ENCODE results near the gene PTPN11.
"Not testable (repeated sequence)": the region's sequence is repeated elsewhere in the genome, so short reads cannot be mapped to it uniquely, and the experiment has no call there.

PTPN11 gene

GRCh38 chr12:112418608-112419296 is at the start of gene PTPN11:
PTPN11 (plus strand) TSS chr12:112418947; CDS start chr12:112419112, 165 bp downstream.
- DNase-seq (ENCODE audit: low spot score): peak; percentile 95

GRCh38 chr12:112370199-112370598 is 48.5 kb upstream of the PTPN11 start:
- DNase-seq (ENCODE audit: low spot score): no peak

- DNase-seq (ENCODE audit: low spot score): no peak
Measured at GRCh38 chr12:112370868-112371510, 47.8 kb upstream of the PTPN11 start.

GRCh38 chr12:112374166-112374740 is 44.5 kb upstream of the PTPN11 start:
- no peak for DNase-seq (ENCODE audit: low spot score)

- DNase-seq (ENCODE audit: low spot score): no peak
Measured at GRCh38 chr12:112375105-112375504, 43.6 kb upstream of the PTPN11 start.

GRCh38 chr12:112380663-112381405 is 37.9 kb upstream of the PTPN11 start:
- DNase-seq (ENCODE audit: low spot score): peak; percentile 30

GRCh38 chr12:112381406-112381882 is 37.3 kb upstream of the PTPN11 start:
- peak; percentile 35 for DNase-seq (ENCODE audit: low spot score)

- peak; percentile 99 for DNase-seq (ENCODE audit: low spot score)
Measured at GRCh38 chr12:112381883-112382796, 36.6 kb upstream of the PTPN11 start, which contains the start of gene HECTD4. HECTD4 (minus strand) TSS chr12:112382431; CDS start chr12:112382128, 303 bp downstream.

- DNase-seq (ENCODE audit: low spot score): no peak
Measured at GRCh38 chr12:112382866-112383265, 35.9 kb upstream of the PTPN11 start.

GRCh38 chr12:112386726-112387125 is 32.0 kb upstream of the PTPN11 start:
- peak; percentile 32 for DNase-seq (ENCODE audit: low spot score)

GRCh38 chr12:112389228-112389627 is 29.5 kb upstream of the PTPN11 start:
- no peak for DNase-seq (ENCODE audit: low spot score)

- not testable (repeated sequence) for DNase-seq (ENCODE audit: low spot score)
Measured at GRCh38 chr12:112389922-112390654, 28.7 kb upstream of the PTPN11 start.

GRCh38 chr12:112393328-112393727 is 25.4 kb upstream of the PTPN11 start:
- DNase-seq (ENCODE audit: low spot score): no peak

- no peak for DNase-seq (ENCODE audit: low spot score)
Measured at GRCh38 chr12:112401054-112401453, 17.7 kb upstream of the PTPN11 start.

GRCh38 chr12:112401903-112402498 is 16.7 kb upstream of the PTPN11 start:
- DNase-seq (ENCODE audit: low spot score): no peak

- DNase-seq (ENCODE audit: low spot score): no peak
Measured at GRCh38 chr12:112406519-112407488, 11.9 kb upstream of the PTPN11 start.

GRCh38 chr12:112407683-112408082 is 11.1 kb upstream of the PTPN11 start:
- DNase-seq (ENCODE audit: low spot score): not testable (repeated sequence)

- no peak for DNase-seq (ENCODE audit: low spot score)
Measured at GRCh38 chr12:112408621-112409020, 10.1 kb upstream of the PTPN11 start.

All from AG20443 (cell line).